ENCODE data around the gene BRSK2. TPM values are rescaled to one million over a fixed set of nuclear protein-coding genes. Genes with fewer than 3 reads are reported as not detected.

BRSK2 gene
- total and polyA plus RNA-seq, 2 of the 4 experiments (the other 2 are of a cell fraction), result 0.18 to 0.62 TPM

DNA sequence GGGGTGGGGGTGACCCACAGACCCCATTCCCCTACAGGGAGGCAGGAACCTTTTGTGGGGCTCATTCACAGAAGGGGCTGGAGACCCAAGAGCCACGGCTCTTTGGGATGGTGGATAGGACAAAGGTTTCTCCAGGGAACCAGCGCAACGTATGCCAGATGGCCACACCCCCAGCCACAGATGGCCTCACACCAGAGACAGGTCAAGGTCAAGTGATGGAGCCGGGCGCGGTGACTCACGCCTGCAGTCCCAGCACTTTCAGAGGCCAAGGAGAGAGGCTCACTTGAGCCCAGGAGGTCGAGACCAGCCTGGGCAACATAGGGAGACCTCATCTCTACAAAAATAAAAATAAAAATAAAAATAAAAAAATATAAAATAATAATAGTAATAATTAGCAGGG, 17.1 kb upstream of the BRSK2 start:
- WGBS, 2 experiments (ENCODE audit: extremely low coverage in 2 of 2, insufficient read length in 1 of 2), result no CpG with 5 or more reads among the region's 8 CpGs
- Histone ChIP-seq H3K36me3 (ENCODE audit: control insufficient read depth, insufficient read depth, low read length) (no peaks in the 10 kb centered on the region), H4K8ac (ENCODE audit: low read depth in 2 of 2, low read length in 2 of 2) (no peak overlapping the region), H2BK20ac (ENCODE audit: low read depth, low read length) (0 out of 2 replicates have a peak overlapping the region, but pooled peaks have one; percentile 14), H2BK120ac (ENCODE audit: low read depth, low read length) (no peak overlapping the region), H3K27me3 (ENCODE audit: control insufficient read depth, insufficient read depth, low read length) (peaks cover 2% of the 10 kb centered on the region; the same call in 1 of the 2 replicates), H4K91ac (ENCODE audit: insufficient read depth, low read depth, low read length) (no peak overlapping the region; the same call in 1 of the 2 replicates), H2BK15ac (ENCODE audit: low read depth, low read length) (peak overlapping the region; percentile 51; the same call in 2 of the 3 replicates), H3K9ac (ENCODE audit: low read depth, low read length) (no peak overlapping the region), H2AFZ (replicated peaks; ENCODE audit: low read length, poor library complexity) (no peak overlapping the region), H3K14ac (replicated peaks; ENCODE audit: low read depth, low read length) (no peak overlapping the region), H3K4me3 (ENCODE audit: insufficient read depth, low read depth, low read length) (no peak overlapping the region), H3K27ac (ENCODE audit: insufficient read depth, low read length) (no peak overlapping the region), H4K5ac (ENCODE audit: low read depth, low read length) (no peak overlapping the region), H3K18ac (ENCODE audit: low read depth, low read length) (no peak overlapping the region), H3K4me2 (ENCODE audit: low read depth, low read length) (no peak overlapping the region), H3K56ac (ENCODE audit: extremely low read depth, insufficient read depth, low read length) (no peak overlapping the region), H3K9me3 (ENCODE audit: control insufficient read depth, insufficient read depth, low read length) (no peaks in the 10 kb centered on the region), H4K20me1 (ENCODE audit: insufficient read depth, low read length) (no peaks in the 10 kb centered on the region), H2BK5ac (ENCODE audit: low read depth, low read length, poor library complexity, severe bottlenecking) (no peak overlapping the region), H3K23ac (ENCODE audit: low read depth, low read length) (no peak overlapping the region), H2AK5ac (ENCODE audit: low read depth, low read length) (peak overlapping the region; percentile 50; the same call in 1 of the 2 replicates), H2AK9ac (replicated peaks; ENCODE audit: low read depth, low read length, poor library complexity) (no peak overlapping the region), H3K9me1 (ENCODE audit: insufficient read depth, low read length) (peaks cover 4% of the 10 kb centered on the region), H3K4me1 (ENCODE audit: control insufficient read depth, insufficient read depth, low read length) (peaks cover 6% of the 10 kb centered on the region), H3K4ac (ENCODE audit: low read depth, low read length) (no peak overlapping the region), H3K79me1 (ENCODE audit: low read depth in 1 of 2, low read length in 2 of 2) (no peaks in the 10 kb centered on the region)
- dilution Hi-C loops (cut with HindIII; ENCODE audit: low sequenced_read_pairs, unreplicated experiment) (no loop called here), in situ Hi-C loops (cut with MboI; ENCODE audit: low sequenced_read_pairs) (no loop called here), intact Hi-C loops (cut with micrococcal nuclease) (no loop called here)
- ChIA-PET POLR2A (ENCODE audit: unreplicated experiment) (no interaction called here), CTCF (no interaction called here)
- no peak for TF ChIP-seq RCOR1 (IDR thresholded peaks at IDR 0.05; ENCODE audit: insufficient replicate concordance, low read length)
- TF ChIP-seq, protein P1, sequence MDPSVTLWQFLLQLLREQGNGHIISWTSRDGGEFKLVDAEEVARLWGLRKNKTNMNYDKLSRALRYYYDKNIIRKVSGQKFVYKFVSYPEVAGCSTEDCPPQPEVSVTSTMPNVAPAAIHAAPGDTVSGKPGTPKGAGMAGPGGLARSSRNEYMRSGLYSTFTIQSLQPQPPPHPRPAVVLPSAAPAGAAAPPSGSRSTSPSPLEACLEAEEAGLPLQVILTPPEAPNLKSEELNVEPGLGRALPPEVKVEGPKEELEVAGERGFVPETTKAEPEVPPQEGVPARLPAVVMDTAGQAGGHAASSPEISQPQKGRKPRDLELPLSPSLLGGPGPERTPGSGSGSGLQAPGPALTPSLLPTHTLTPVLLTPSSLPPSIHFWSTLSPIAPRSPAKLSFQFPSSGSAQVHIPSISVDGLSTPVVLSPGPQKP (IDR thresholded peaks at IDR 0.05; ENCODE audit: borderline replicate concordance, low read depth, low read length), result no peak
- no peak for TF ChIP-seq MXI1 (IDR thresholded peaks at IDR 0.05; ENCODE audit: borderline replicate concordance, low read depth, low read length)
- TF ChIP-seq MAZ (IDR thresholded peaks at IDR 0.05; ENCODE audit: borderline replicate concordance, low read depth, low read length), result no peak
- TF ChIP-seq POLR2A (IDR thresholded peaks at IDR 0.05; ENCODE audit: low read depth, low read length), result no peak
- TF ChIP-seq RAD21 (IDR thresholded peaks at IDR 0.05; ENCODE audit: low read length), result no peak
- no peak for TF ChIP-seq CHD1 (IDR thresholded peaks at IDR 0.05; ENCODE audit: low read depth, low read length)
- TF ChIP-seq MAFK (IDR thresholded peaks at IDR 0.05; ENCODE audit: low read depth, low read length), result no peak
- TF ChIP-seq SMC3 (IDR thresholded peaks at IDR 0.05; ENCODE audit: low read depth, low read length), result no peak
- BruUV-seq (replicated peaks), result no TSS peak
- ATAC-seq (ENCODE audit: low read depth), result no peak
- no peak for DNase-seq

Measured in IMR-90 (cell line).